ENCODE data around the gene GATA6.
"Not testable (repeated sequence)": the region's sequence is repeated elsewhere in the genome, so short reads cannot be mapped to it uniquely, and the experiment has no call there.

GATA6 gene

DNA sequence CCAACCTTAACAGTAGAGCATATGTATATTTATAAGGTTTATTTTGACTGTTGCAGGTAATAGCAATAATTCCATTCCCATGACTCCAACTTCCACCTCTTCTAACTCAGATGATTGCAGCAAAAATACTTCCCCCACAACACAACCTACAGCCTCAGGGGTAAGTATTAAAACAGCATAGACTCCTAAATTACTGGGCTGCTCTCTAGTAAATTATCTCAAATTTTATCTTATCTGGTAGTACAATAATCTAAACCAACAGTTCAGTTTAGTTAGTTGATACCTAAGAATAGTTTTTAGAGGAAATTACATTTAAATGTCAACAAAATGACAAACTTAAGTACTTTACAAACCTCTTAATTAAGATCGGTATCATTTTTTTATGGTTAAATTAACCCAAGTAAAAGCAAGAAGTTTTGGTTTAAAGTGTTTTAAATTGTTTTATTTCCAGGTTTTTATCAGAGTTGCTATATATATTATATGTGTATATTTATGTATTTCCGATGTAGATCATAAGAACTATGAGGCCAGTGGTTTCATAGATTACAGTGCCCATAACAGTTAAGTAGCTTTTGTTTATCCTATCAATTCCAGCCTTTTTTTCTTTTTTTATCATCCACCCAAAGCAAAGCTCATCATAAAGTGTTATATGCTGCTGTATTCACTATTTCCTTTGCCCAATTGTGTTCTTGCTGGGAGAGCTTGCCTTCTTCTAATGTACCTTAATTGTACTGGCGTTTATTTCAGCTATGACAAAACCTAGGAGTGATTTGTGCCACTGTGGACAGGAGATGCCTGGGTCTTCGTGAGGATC is 13.7 kb downstream of the GATA6 start:
- Histone ChIP-seq H3K27me3 (ENCODE audit: insufficient read depth, low read length, poor library complexity) (peaks cover 14% of the 10 kb centered on the region), H3K9ac (ENCODE audit: low read depth, low read length) (no peak overlapping the region), H3K79me2 (ENCODE audit: insufficient read depth, low read length) (no peaks in the 10 kb centered on the region), H3K27ac (ENCODE audit: low read length) (no peak overlapping the region), H3K36me3 (ENCODE audit: insufficient read depth, low read length) (no peaks in the 10 kb centered on the region), H3K4me2 (ENCODE audit: insufficient read depth, low read length) (no peak overlapping the region), H3K4me3 (ENCODE audit: low read depth in 1 of 2, low read length in 2 of 2) (no peak overlapping the region), H3K4me1 (ENCODE audit: insufficient read depth, low read length) (no peaks in the 10 kb centered on the region), H3K9me3 (ENCODE audit: insufficient read depth, low read length, severe bottlenecking) (no peaks in the 10 kb centered on the region), H2AFZ (ENCODE audit: low read depth, low read length) (no peak overlapping the region), H4K20me1 (ENCODE audit: insufficient read depth, low read length) (0 out of 2 replicates have a peak, but pooled peaks cover 2% of the 10 kb centered on the region)
- no peak for DNase-seq
- no peak for ATAC-seq (ENCODE audit: insufficient read depth, low read depth)
- TF ChIP-seq EZH2 (IDR thresholded peaks at IDR 0.05; ENCODE audit: borderline replicate concordance, low read depth, low read length, severe bottlenecking): no peak
- TF ChIP-seq, protein P1, sequence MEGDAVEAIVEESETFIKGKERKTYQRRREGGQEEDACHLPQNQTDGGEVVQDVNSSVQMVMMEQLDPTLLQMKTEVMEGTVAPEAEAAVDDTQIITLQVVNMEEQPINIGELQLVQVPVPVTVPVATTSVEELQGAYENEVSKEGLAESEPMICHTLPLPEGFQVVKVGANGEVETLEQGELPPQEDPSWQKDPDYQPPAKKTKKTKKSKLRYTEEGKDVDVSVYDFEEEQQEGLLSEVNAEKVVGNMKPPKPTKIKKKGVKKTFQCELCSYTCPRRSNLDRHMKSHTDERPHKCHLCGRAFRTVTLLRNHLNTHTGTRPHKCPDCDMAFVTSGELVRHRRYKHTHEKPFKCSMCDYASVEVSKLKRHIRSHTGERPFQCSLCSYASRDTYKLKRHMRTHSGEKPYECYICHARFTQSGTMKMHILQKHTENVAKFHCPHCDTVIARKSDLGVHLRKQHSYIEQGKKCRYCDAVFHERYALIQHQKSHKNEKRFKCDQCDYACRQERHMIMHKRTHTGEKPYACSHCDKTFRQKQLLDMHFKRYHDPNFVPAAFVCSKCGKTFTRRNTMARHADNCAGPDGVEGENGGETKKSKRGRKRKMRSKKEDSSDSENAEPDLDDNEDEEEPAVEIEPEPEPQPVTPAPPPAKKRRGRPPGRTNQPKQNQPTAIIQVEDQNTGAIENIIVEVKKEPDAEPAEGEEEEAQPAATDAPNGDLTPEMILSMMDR (IDR thresholded peaks at IDR 0.05; ENCODE audit: borderline replicate concordance, extremely low read depth, low read length, poor library complexity, severe bottlenecking): no peak

DNA sequence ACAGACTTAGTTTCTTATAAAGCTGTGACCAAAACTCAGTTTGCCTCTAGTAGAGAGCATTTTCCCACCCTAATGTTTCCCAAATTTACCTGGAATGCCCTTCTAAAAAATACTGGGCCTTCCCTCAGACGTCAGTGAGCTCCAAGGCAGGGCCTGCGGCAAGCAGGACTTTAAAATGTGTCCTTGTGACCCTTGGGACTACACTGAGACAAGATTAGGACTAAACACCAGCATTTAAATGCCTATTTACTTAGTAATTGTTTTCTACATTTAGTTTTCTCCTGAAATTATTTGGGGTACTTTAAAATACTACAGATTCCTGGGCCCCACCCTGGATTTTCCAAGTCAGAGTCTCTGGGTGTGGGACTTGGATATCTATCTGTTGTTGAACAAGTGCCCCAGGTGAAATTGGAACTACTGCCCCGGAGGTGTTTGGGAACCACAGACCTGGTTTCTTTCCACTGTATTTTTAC is 14.3 kb downstream of the GATA6 start:
- Histone ChIP-seq H4K20me1 (ENCODE audit: insufficient read depth, low read length) (0 out of 2 replicates have a peak, but pooled peaks cover 2% of the 10 kb centered on the region), H3K27ac (ENCODE audit: low read length) (no peak overlapping the region), H3K27me3 (ENCODE audit: insufficient read depth, low read length, poor library complexity) (peaks cover 18% of the 10 kb centered on the region), H3K79me2 (ENCODE audit: insufficient read depth, low read length) (no peaks in the 10 kb centered on the region), H3K4me3 (ENCODE audit: low read depth in 1 of 2, low read length in 2 of 2) (no peak overlapping the region), H3K36me3 (ENCODE audit: insufficient read depth, low read length) (no peaks in the 10 kb centered on the region), H3K4me1 (ENCODE audit: insufficient read depth, low read length) (no peaks in the 10 kb centered on the region), H3K9ac (ENCODE audit: low read depth, low read length) (no peak overlapping the region), H2AFZ (ENCODE audit: low read depth, low read length) (no peak overlapping the region), H3K9me3 (ENCODE audit: insufficient read depth, low read length, severe bottlenecking) (no peaks in the 10 kb centered on the region), H3K4me2 (ENCODE audit: insufficient read depth, low read length) (no peak overlapping the region)
- no peak for DNase-seq
- no peak for ATAC-seq (ENCODE audit: insufficient read depth, low read depth)
- no peak for TF ChIP-seq EZH2 (IDR thresholded peaks at IDR 0.05; ENCODE audit: borderline replicate concordance, low read depth, low read length, severe bottlenecking)
- TF ChIP-seq, protein P1 (IDR thresholded peaks at IDR 0.05; ENCODE audit: borderline replicate concordance, extremely low read depth, low read length, poor library complexity, severe bottlenecking): no peak

DNA sequence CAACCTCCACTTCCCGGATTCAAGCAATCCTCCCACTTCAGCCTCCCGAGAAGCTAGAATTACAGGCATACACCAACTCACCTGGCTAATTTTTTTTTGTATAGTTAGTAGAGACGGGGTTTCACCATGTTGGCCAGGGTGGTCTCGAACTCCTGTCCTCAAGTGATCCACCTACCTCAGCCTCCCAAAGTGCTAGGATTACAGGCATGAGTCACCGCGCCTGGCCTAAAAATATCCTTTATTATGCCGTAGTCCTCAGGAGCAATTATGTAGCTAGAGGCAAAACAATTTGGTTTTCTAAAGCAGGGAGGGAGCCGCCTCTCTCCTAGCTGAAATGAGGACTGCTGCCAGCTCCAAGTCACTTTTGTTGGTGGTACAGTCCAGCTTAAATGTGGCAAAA is 15.2 kb downstream of the GATA6 start:
- not testable (repeated sequence) for H4K20me1 ChIP-seq (ENCODE audit: insufficient read depth, low read length); H3K9me3 ChIP-seq (ENCODE audit: insufficient read depth, low read length, severe bottlenecking); H3K9ac ChIP-seq (ENCODE audit: low read depth, low read length); ATAC-seq (ENCODE audit: insufficient read depth, low read depth); DNase-seq; H3K27ac ChIP-seq (ENCODE audit: low read length); H2AFZ ChIP-seq (ENCODE audit: low read depth, low read length); H3K4me2 ChIP-seq (ENCODE audit: insufficient read depth, low read length); H3K4me3 ChIP-seq (ENCODE audit: low read depth in 1 of 2, low read length in 2 of 2); H3K36me3 ChIP-seq (ENCODE audit: insufficient read depth, low read length); H3K79me2 ChIP-seq (ENCODE audit: insufficient read depth, low read length); H3K4me1 ChIP-seq (ENCODE audit: insufficient read depth, low read length)
- peaks cover 20% of the 10 kb centered on the region for H3K27me3 ChIP-seq (ENCODE audit: insufficient read depth, low read length, poor library complexity)

DNA sequence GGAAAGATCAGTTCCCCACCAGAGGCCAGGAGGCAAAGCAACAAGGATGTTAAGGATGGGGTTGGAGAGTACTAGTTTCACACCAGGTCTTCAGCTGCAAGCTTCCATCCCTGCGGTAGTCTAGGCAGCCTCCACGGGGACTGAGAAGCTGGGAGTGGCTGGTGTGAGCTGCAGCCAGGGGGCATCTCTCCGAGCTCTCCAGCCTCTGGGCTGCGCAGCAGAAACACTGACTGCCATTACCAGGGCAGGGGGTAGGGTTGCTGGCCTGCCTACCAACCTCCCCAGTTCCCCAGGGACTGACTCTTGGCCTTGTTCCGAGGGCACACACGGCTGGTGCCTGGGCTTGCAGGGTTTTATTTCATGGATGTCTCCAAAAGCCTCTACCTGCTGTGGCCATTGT is 15.9 kb downstream of the GATA6 start:
- no peaks in the 10 kb centered on the region for H3K9me3 ChIP-seq (ENCODE audit: insufficient read depth, low read length, severe bottlenecking)
- TF ChIP-seq, protein P1 (IDR thresholded peaks at IDR 0.05; ENCODE audit: borderline replicate concordance, extremely low read depth, low read length, poor library complexity, severe bottlenecking): no peak
- TF ChIP-seq EZH2 (IDR thresholded peaks at IDR 0.05; ENCODE audit: borderline replicate concordance, low read depth, low read length, severe bottlenecking): no peak
- no peaks in the 10 kb centered on the region for H3K4me1 ChIP-seq (ENCODE audit: insufficient read depth, low read length)
- H3K4me3 ChIP-seq (ENCODE audit: low read depth in 1 of 2, low read length in 2 of 2): no peak overlapping the region
- no peak overlapping the region for H3K4me2 ChIP-seq (ENCODE audit: insufficient read depth, low read length)
- no peak for ATAC-seq (ENCODE audit: insufficient read depth, low read depth)
- H3K27me3 ChIP-seq (ENCODE audit: insufficient read depth, low read length, poor library complexity): peaks cover 20% of the 10 kb centered on the region
- H3K79me2 ChIP-seq (ENCODE audit: insufficient read depth, low read length): no peaks in the 10 kb centered on the region
- no peak overlapping the region for H2AFZ ChIP-seq (ENCODE audit: low read depth, low read length)
- H3K27ac ChIP-seq (ENCODE audit: low read length): no peak overlapping the region
- no peaks in the 10 kb centered on the region for H3K36me3 ChIP-seq (ENCODE audit: insufficient read depth, low read length)
- no peak for DNase-seq
- 0 out of 2 replicates have a peak, but pooled peaks cover 2% of the 10 kb centered on the region for H4K20me1 ChIP-seq (ENCODE audit: insufficient read depth, low read length)
- H3K9ac ChIP-seq (ENCODE audit: low read depth, low read length): no peak overlapping the region
